Measurements from ENCODE around the gene EP400.

DNA sequence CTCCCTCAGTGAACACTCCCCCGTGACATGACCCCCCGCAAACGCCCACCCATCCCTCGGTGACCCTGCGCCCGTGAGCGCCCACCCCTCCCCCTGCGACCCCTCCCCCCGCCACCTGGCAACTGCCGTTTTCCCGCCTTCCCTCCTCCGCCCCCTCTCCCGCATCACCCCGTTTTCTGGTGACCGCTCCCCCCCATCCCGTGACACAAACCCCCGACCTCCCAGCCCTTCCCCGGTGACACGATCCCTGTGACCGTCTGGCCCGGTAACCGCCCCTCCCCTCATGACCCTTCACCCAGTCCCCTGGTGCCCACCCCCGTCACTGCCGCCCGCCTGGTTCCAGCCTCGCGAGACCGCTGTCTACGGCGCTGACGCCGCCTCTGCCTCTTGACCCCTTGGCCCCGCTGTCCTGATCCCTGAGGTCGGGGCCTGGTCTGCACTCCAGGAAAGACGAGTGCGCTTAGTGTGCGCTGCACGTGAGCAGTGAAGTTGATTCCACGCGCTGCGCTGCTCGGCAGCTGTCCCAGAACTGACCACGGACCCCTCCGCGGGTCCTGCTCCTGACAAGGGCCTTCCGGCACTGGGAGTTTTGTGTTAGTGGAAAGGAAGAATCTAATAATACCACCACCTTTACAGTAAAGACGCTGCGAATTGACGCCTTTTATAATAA, 135.0 kb downstream of the EP400 start:
- TF ChIP-seq POLR2AphosphoS5 (IDR thresholded peaks at IDR 0.05; ENCODE audit: borderline replicate concordance, low read depth, low read length), result no peak
- TF ChIP-seq EZH2 (IDR thresholded peaks at IDR 0.05), result no peak

All from SK-N-MC (cell line).